Stimulated activated CD8-positive, alpha-beta memory T cell treated with anti-CD3 and anti-CD28 coated beads, Interleukin-15, amount 100 ng/mL, for 1 hour (primary cell): ENCODE data around the gene IGFBP2.

ENCODE experiments used
- DNase-seq: peaks from one replicate; pipeline ENCODE4 v3.0.0-alpha.2; 2020; ENCODE audit warnings: low read depth

The IGFBP2 gene

DNA sequence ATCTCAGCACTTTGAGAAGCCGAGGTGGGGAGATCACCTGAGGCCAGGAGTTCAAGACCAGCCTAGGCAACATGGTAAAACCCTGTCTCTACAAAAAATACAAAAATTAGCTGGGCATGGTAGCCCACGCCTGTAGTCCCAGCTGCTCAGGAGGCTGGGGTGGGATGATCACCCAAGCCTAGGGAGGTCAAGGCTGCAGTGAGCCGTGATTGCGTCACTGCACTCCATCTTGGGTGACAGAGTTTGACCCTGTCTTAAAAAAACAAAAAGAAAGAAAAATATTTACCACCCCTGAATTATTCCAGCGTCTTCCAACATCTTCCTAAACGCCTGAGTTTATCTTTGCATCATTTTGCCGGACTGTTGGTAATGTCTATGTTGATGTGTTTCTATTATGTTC is 68.3 kb downstream of the IGFBP2 start:
- no peak for DNase-seq

DNA sequence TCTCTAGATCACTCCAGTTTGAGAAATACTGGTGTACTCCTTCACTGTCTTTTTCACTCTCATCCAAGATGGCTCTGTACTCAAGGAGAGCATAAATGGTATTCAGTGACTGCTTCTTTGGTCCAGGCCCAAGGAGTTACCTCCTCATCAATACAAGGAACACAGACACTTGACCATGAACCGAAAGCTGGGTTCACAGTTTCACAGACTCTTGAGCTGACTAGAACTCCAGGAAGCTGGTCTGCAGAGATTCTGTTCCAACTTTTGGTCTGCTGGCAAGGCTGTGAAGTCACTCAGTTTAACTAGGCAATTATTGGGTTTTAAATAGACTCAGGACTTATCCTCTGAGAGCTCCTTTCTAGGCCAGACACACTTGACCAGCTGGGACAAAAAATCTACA is 69.5 kb downstream of the IGFBP2 start:
- DNase-seq: no peak

DNA sequence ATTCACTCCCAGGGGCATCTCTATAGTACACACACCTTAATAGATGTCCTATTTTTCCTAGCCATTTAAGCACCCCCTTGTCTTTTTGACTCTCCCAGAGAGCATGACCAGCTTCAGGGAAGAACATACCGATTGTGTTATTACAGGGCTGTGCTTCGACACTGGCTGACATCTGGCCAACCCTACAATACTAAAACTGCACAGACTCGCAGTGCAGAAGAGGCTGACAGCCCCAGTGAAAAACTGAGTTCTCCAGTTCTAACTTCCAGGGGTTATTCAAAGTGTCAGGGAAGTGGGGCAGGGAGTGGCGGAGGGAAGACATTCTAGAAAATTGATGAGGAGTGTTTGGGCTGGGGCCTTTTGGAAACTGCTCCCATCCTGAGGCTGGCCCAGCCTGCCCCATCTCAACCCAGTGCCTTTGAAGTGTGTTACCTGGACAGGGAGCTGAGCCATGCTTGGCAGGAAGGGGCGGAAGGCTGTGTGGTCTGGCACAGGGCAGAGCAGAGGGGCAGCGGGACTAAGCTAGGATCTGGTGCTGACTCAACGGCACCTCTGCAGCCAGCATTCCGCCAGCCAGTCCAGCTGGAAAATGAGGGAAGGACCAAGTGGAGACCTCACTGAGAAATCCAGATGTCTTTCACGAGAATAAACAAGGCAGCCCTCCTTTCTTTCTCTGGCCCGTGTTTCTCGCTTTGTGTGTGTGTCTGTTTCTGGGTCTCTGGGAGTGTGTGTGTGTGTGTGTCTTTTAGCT is 77.5 kb downstream of the IGFBP2 start:
- DNase-seq: no peak

GRCh38 chr2:216711348-216711747 is 78.1 kb downstream of the IGFBP2 start:
- no peak for DNase-seq

- DNase-seq: no peak
These were observed 80.6 kb downstream of the IGFBP2 start for GRCh38 chr2:216713691-216714336.
